Measurements from ENCODE around the gene LAMP5.

DNA sequence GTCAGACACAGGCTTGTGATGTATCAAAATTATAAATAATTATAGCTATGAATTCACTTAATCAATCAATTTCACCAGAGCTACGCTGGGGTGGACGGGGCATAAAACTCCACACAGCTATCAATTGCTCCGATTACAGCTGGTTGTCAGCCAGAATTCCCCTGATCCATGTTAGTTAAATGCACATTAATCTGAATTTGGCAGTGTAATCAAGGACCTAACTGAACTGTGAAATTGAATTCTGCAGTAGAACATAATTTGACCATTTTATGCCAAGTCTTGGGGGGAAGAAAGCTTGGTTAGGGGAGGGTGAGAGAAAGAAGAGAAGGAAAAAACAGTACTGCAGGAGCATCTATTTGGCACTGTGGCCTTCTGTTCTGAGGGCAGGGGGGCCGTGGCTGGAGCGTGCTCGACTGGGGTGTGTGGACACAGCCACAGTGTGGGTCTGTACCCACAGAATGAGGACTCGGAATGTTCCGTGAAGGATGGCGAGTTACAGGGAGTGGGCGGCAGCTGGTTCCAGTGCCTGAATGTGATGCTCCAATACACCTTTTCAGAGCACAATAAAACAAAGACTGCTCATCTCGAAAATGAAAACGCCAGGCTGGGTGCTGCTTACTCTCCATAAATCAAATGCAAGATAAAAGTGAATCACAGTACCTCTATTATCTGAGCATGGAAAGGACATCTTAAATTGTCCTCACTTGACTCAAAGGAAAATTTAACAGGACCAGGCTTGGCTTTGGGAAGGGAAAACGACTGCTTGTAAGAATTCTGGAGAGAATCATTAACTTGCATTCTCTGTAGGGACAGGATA, 59.2 kb downstream of the LAMP5 start:
- TF ChIP-seq SP1 (IDR thresholded peaks at IDR 0.05) (no peak), L3MBTL2 (conservative IDR thresholded peaks at IDR 0.05) (no peak), BHLHE40 (IDR thresholded peaks at IDR 0.05; ENCODE audit: borderline replicate concordance) (no peak), FOXM1 (IDR thresholded peaks at IDR 0.05; ENCODE audit: borderline replicate concordance) (no peak), TARDBP (IDR thresholded peaks at IDR 0.05) (no peak), NFRKB (IDR thresholded peaks at IDR 0.05) (no peak), ZNF384 (IDR thresholded peaks at IDR 0.05) (no peak), CTBP1 (IDR thresholded peaks at IDR 0.05; ENCODE audit: borderline replicate concordance) (no peak)
- TF ChIP-seq, protein P1, sequence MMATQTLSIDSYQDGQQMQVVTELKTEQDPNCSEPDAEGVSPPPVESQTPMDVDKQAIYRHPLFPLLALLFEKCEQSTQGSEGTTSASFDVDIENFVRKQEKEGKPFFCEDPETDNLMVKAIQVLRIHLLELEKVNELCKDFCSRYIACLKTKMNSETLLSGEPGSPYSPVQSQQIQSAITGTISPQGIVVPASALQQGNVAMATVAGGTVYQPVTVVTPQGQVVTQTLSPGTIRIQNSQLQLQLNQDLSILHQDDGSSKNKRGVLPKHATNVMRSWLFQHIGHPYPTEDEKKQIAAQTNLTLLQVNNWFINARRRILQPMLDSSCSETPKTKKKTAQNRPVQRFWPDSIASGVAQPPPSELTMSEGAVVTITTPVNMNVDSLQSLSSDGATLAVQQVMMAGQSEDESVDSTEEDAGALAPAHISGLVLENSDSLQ (IDR thresholded peaks at IDR 0.05), result no peak

Data from HEK293T (cell line).